GM23338 (cell line): ENCODE results near the gene TIMP4. TPM values are rescaled to one million over a fixed set of nuclear protein-coding genes. Genes with fewer than 3 reads are reported as not detected.

Experiments used
- ATAC-seq: fragments of 200-7000 bp; cut with Tn5 transposase; 3 replicates; pipeline ENCODE4 v1.9.1; 2020
- DNase-seq: peaks from one replicate; pipeline ENCODE4 v3.0.0-alpha.2; 2015; ENCODE audit warnings: low spot score
- H2AFZ ChIP-seq: fragments of 200-600 bp; sonication (generic); 2 replicates; pipeline ENCODE4 v1.8.0; 2016; ENCODE audit warnings: antibody characterized with exemption, mild to moderate bottlenecking, moderate library complexity
- H3F3A ChIP-seq: fragments of 200-600 bp; sonication (generic); replicated peaks from 2 replicates; pipeline ENCODE4 v1.8.0; 2017; ENCODE audit warnings: antibody characterized with exemption, mixed run types, low read depth
- H3K27ac ChIP-seq: fragments of 200-600 bp; sonication (generic); 2 replicates; pipeline ENCODE4 v1.6.1; 2016; ENCODE audit warnings: low read depth
- H3K27me3 ChIP-seq: fragments of 200-600 bp; sonication (generic); 2 replicates; pipeline ENCODE4 v1.8.0; 2016; ENCODE audit warnings: mild to moderate bottlenecking, mixed run types, moderate library complexity; ENCODE audit not compliant: insufficient read depth
- H3K36me3 ChIP-seq: fragments of 200-600 bp; sonication (generic); 2 replicates; pipeline ENCODE4 v1.8.0; 2016; ENCODE audit warnings: mild to moderate bottlenecking; ENCODE audit not compliant: insufficient read depth
- H3K4me1 ChIP-seq: fragments of 200-600 bp; sonication (generic); 2 replicates; pipeline ENCODE4 v1.8.0; 2016; ENCODE audit warnings: mild to moderate bottlenecking, moderate library complexity; ENCODE audit not compliant: insufficient read depth
- H3K4me2 ChIP-seq: fragments of 200-600 bp; sonication (generic); 2 replicates; pipeline ENCODE4 v1.7.1; 2017; ENCODE audit warnings: mixed run types
- H3K4me3 ChIP-seq: fragments of 200-600 bp; sonication (generic); 2 replicates; pipeline ENCODE4 v1.6.1; 2016; ENCODE audit warnings: mixed run types
- H3K79me2 ChIP-seq: fragments of 200-600 bp; sonication (generic); replicated peaks from 2 replicates; pipeline ENCODE4 v1.8.0; 2017; ENCODE audit warnings: mild to moderate bottlenecking; ENCODE audit not compliant: insufficient read depth
- H3K9me2 ChIP-seq: fragments of 200-600 bp; sonication (generic); 2 replicates; pipeline ENCODE4 v1.8.0; 2017; ENCODE audit not compliant: insufficient read depth
- H4K20me1 ChIP-seq: fragments of 200-600 bp; sonication (generic); replicated peaks from 2 replicates; pipeline ENCODE4 v1.8.0; 2017; ENCODE audit warnings: mild to moderate bottlenecking; ENCODE audit not compliant: insufficient read depth
- H3K27ac Mint-ChIP-seq: 2 replicates; pipeline ENCODE4 v1.8.0; 2020; ENCODE audit warnings: inconsistent platforms, mild to moderate bottlenecking, moderate library complexity, mixed read lengths
- H3K27me3 Mint-ChIP-seq: 3 replicates; pipeline ENCODE4 v1.8.0; 2022; ENCODE audit warnings: low read depth, mild to moderate bottlenecking, moderate library complexity, mixed read lengths, inconsistent platforms; ENCODE audit not compliant: insufficient read depth, poor library complexity
- H3K36me3 Mint-ChIP-seq: 3 replicates; pipeline ENCODE4 v1.8.0; 2021; ENCODE audit warnings: low read depth, mild to moderate bottlenecking, inconsistent platforms, moderate library complexity, mixed read lengths
- H3K4me1 Mint-ChIP-seq: 3 replicates; pipeline ENCODE4 v1.8.0; 2020; ENCODE audit warnings: mild to moderate bottlenecking, inconsistent platforms, mixed read lengths
- H3K4me3 Mint-ChIP-seq: 3 replicates; pipeline ENCODE4 v1.8.0; 2021; ENCODE audit warnings: moderate library complexity, mild to moderate bottlenecking, inconsistent platforms, mixed read lengths
- H3K9me3 Mint-ChIP-seq: 3 replicates; pipeline ENCODE4 v1.8.0; 2020; ENCODE audit warnings: moderate library complexity, mild to moderate bottlenecking, inconsistent platforms, mixed read lengths
- CTCF ChIP-seq, 2 experiments: fragments of 200-600 bp in 1 of 2; sonication (generic) in 1 of 2; conservative IDR thresholded peaks; 2 replicates each; pipeline versions ENCODE4 v1.5.1 to v1.6.1; 2016 to 2017; ENCODE audit warnings: antibody characterized with exemption in 2 of 2, low read depth in 2 of 2, mild to moderate bottlenecking in 2 of 2, moderate library complexity in 1 of 2
- EZH2 ChIP-seq: fragments of 200-600 bp; sonication (generic); IDR thresholded peaks from one replicate; pipeline ENCODE4 v1.8.0; 2017; ENCODE audit warnings: antibody characterized with exemption, mild to moderate bottlenecking, low read depth; ENCODE audit not compliant: unreplicated experiment
- EZH2phosphoT487 ChIP-seq: fragments of 200-600 bp; sonication (generic); IDR thresholded peaks from one replicate; pipeline ENCODE4 v1.8.1; 2018; ENCODE audit warnings: antibody characterized with exemption; ENCODE audit not compliant: unreplicated experiment
- JUNB ChIP-seq: IDR thresholded peaks from one replicate; pipeline ENCODE4 v1.6.1; 2016; ENCODE audit warnings: antibody characterized with exemption; ENCODE audit not compliant: unreplicated experiment
- NANOG ChIP-seq: IDR thresholded peaks from 2 replicates; pipeline ENCODE4 v1.6.1; 2016; ENCODE audit warnings: antibody characterized with exemption, borderline replicate concordance
- POLR2AphosphoS5 ChIP-seq: IDR thresholded peaks from 2 replicates; pipeline ENCODE4 v1.6.1; 2016; ENCODE audit warnings: antibody characterized with exemption, low read depth
- STAT1 ChIP-seq: IDR thresholded peaks from one replicate; pipeline ENCODE4 v1.6.1; 2016; ENCODE audit warnings: antibody characterized with exemption; ENCODE audit not compliant: unreplicated experiment
- ZNF114 ChIP-seq: fragments of 250-450 bp; sonication (Bioruptor Pico); IDR thresholded peaks from 2 replicates; pipeline ENCODE4 v1.5.0; 2020; ENCODE audit warnings: mild to moderate bottlenecking, moderate library complexity
- ZNF331 ChIP-seq: fragments of 250-450 bp; sonication (Bioruptor Pico); IDR thresholded peaks from 2 replicates; pipeline ENCODE4 v1.5.0; 2020; ENCODE audit warnings: low read depth, mild to moderate bottlenecking, moderate library complexity
- polyA plus RNA-seq: library from polyadenylated mRNA; unstranded; fragments of >200 nt; fragmentation: Nextera tagmentation; extraction: Ambion mirVana; gene quantifications from 2 replicates; pipeline ENCODE4 v1.2.1, GENCODE V29; 2016
- total RNA-seq: library from RNA; depleted of rRNA; stranded (reverse); fragments of >200 nt; shearing (Covaris generic); gene quantifications from 2 replicates; pipeline ENCODE4 v1.2.3, GENCODE V29; 2014
- TF ChIP-seq, protein P1 (sequence below): IDR thresholded peaks from one replicate; pipeline ENCODE4 v1.6.1; 2018; ENCODE audit warnings: antibody characterized with exemption; ENCODE audit not compliant: unreplicated experiment
- TF ChIP-seq, protein P2 (sequence below): IDR thresholded peaks from 2 replicates; pipeline ENCODE4 v1.6.1; 2016; ENCODE audit warnings: antibody characterized with exemption

The TIMP4 gene
- total and polyA plus RNA-seq, 2 experiments from 2014 or later, result 6.7 to 11.1 TPM

DNA sequence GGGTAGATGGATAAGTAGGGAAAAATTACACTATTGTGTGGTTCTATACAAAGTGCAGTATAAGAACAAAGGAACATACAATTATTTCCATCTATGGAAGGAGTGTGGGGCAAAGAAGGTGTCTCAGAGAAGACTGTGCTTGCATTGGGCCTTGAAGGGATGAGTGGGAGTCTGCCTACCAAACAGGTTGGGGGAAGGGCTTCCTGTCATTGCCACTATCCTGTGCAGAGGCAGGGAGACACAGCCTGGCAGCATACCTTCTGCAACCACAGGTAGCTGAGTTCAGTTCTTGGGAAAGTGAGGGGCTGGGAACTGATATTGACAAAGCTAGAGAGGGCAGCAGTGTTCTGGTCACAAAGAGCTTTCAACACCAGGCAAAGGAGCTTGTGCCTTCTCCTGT is 3.4 kb downstream of the TIMP4 start:
- no peak for ATAC-seq
- no peaks in the 10 kb centered on the region for H3K9me3 Mint-ChIP-seq
- Histone ChIP-seq H3K4me2 (no peak overlapping the region), H3K27me3 (no peaks in the 10 kb centered on the region), H3K36me3 (no peaks in the 10 kb centered on the region; the same call in 1 of the 2 replicates), H4K20me1 (no peaks in the 10 kb centered on the region), H3K9me2 (no peaks in the 10 kb centered on the region), H3F3A (peaks cover 4% of the 10 kb centered on the region), H3K27ac (no peak overlapping the region), H3K79me2 (no peaks in the 10 kb centered on the region), H2AFZ (no peak overlapping the region), H3K4me1 (peaks cover 17% of the 10 kb centered on the region), H3K4me3 (no peak overlapping the region)
- H3K27me3 Mint-ChIP-seq, result peaks cover 3% of the 10 kb centered on the region
- no peak overlapping the region for H3K4me3 Mint-ChIP-seq
- peaks cover 33% of the 10 kb centered on the region for H3K36me3 Mint-ChIP-seq
- H3K27ac Mint-ChIP-seq, result peak overlapping the region; percentile 29; the same call in 1 of the 2 replicates
- DNase-seq, result no peak
- H3K4me1 Mint-ChIP-seq, result peaks cover 33% of the 10 kb centered on the region
- TF ChIP-seq POLR2AphosphoS5 (no peak), JUNB (no peak), ZNF331 (CRISPR knock-in tag) (no peak), EZH2phosphoT487 (no peak), NANOG (no peak), CTCF (conservative IDR thresholded peaks at IDR 0.05; ENCODE audit: low read depth in 2 of 2) (no peak), ZNF114 (CRISPR knock-in tag) (no peak), STAT1 (no peak)
- TF ChIP-seq, protein P1, sequence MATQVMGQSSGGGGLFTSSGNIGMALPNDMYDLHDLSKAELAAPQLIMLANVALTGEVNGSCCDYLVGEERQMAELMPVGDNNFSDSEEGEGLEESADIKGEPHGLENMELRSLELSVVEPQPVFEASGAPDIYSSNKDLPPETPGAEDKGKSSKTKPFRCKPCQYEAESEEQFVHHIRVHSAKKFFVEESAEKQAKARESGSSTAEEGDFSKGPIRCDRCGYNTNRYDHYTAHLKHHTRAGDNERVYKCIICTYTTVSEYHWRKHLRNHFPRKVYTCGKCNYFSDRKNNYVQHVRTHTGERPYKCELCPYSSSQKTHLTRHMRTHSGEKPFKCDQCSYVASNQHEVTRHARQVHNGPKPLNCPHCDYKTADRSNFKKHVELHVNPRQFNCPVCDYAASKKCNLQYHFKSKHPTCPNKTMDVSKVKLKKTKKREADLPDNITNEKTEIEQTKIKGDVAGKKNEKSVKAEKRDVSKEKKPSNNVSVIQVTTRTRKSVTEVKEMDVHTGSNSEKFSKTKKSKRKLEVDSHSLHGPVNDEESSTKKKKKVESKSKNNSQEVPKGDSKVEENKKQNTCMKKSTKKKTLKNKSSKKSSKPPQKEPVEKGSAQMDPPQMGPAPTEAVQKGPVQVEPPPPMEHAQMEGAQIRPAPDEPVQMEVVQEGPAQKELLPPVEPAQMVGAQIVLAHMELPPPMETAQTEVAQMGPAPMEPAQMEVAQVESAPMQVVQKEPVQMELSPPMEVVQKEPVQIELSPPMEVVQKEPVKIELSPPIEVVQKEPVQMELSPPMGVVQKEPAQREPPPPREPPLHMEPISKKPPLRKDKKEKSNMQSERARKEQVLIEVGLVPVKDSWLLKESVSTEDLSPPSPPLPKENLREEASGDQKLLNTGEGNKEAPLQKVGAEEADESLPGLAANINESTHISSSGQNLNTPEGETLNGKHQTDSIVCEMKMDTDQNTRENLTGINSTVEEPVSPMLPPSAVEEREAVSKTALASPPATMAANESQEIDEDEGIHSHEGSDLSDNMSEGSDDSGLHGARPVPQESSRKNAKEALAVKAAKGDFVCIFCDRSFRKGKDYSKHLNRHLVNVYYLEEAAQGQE, result no peak
- TF ChIP-seq, protein P2, sequence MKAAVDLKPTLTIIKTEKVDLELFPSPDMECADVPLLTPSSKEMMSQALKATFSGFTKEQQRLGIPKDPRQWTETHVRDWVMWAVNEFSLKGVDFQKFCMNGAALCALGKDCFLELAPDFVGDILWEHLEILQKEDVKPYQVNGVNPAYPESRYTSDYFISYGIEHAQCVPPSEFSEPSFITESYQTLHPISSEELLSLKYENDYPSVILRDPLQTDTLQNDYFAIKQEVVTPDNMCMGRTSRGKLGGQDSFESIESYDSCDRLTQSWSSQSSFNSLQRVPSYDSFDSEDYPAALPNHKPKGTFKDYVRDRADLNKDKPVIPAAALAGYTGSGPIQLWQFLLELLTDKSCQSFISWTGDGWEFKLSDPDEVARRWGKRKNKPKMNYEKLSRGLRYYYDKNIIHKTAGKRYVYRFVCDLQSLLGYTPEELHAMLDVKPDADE, result no peak

DNA sequence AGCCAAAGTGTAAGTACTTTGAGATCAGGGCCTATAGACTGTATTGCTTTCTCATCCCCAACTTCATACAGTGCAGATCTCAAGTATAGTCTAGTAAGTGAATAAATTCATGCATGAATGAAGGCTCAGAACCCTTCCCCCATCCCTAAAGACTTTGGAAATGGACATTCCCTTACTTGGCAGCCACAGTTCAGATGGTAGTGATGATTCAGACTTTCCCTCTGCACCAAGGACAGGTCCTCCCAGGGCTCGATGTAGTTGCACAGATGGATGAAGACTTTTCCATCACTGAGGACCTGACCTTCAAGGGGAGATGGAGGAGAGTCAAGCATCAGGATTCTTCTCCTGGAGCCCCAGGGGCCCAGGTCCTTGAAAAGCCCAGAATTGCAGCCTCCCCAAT is 4.6 kb downstream of the TIMP4 start:
- H2AFZ ChIP-seq, result no peak overlapping the region
- H3K9me2 ChIP-seq, result no peaks in the 10 kb centered on the region
- Mint-ChIP-seq H3K27me3 (peaks cover 3% of the 10 kb centered on the region), H3K4me1 (peaks cover 24% of the 10 kb centered on the region), H3K36me3 (peaks cover 33% of the 10 kb centered on the region), H3K27ac (no peak overlapping the region), H3K4me3 (no peak overlapping the region), H3K9me3 (no peaks in the 10 kb centered on the region)
- no peaks in the 10 kb centered on the region for H3K79me2 ChIP-seq
- H4K20me1 ChIP-seq, result no peaks in the 10 kb centered on the region
- no peaks in the 10 kb centered on the region; the same call in none of the 2 replicates for H3F3A ChIP-seq
- DNase-seq, result no peak
- no peak overlapping the region for H3K4me3 ChIP-seq
- no peak for ATAC-seq
- no peak overlapping the region for H3K27ac ChIP-seq
- no peaks in the 10 kb centered on the region for H3K27me3 ChIP-seq
- H3K4me1 ChIP-seq, result peaks cover 8% of the 10 kb centered on the region; the same call in 1 of the 2 replicates
- H3K4me2 ChIP-seq, result no peak overlapping the region
- H3K36me3 ChIP-seq, result no peaks in the 10 kb centered on the region; the same call in 1 of the 2 replicates
- TF ChIP-seq EZH2phosphoT487 (no peak), EZH2 (no peak)
- TF ChIP-seq, protein P2, result no peak
- TF ChIP-seq, protein P1, result no peak
